H1 (cell line): ENCODE measurements around the gene SRRM2. TPM values are rescaled to one million over a fixed set of nuclear protein-coding genes. Genes with fewer than 3 reads are reported as not detected.

Experiments used
- polyA plus RNA-seq, 7 experiments: library from polyadenylated mRNA; depleted of rRNA in 3 of 7; stranded (reverse) in 5 of 7; unstranded in 2 of 7; fragments of >200 nt in 5 of 7; fragments of 200-250 nt in 2 of 7; gene quantifications; 1 replicate in 5 of 7; 2 replicates in 1 of 7; 4 replicates in 1 of 7; pipeline versions ENCODE4 v1.2.1 to v1.2.3, GENCODE V29; 2011 to 2013; ENCODE audit warnings: missing spikeins in 2 of 7, mixed read lengths in 2 of 7
- total RNA-seq: library from RNA; stranded (reverse); fragmentation: NEBNext Ultra II Directional; extraction: Animal tissue kit (Norgen Biotek cat#: 25700); gene quantifications from 2 replicates; pipeline ENCODE4 v1.2.1, GENCODE V29; 2021
- TF ChIP-seq, protein P1 (sequence below): fragments of 300-600 bp; sonication (generic); IDR thresholded peaks from 2 replicates; pipeline ENCODE4 v1.7.1; 2012; ENCODE audit warnings: low read length, moderate library complexity, mild to moderate bottlenecking, inconsistent platforms; ENCODE audit not compliant: insufficient replicate concordance

Gene SRRM2
- total and polyA plus RNA-seq, 2 of the 8 experiments (the other 6 are each of a cell fraction or from before 2014, with no cell fraction given) = 300 to 579 TPM

DNA sequence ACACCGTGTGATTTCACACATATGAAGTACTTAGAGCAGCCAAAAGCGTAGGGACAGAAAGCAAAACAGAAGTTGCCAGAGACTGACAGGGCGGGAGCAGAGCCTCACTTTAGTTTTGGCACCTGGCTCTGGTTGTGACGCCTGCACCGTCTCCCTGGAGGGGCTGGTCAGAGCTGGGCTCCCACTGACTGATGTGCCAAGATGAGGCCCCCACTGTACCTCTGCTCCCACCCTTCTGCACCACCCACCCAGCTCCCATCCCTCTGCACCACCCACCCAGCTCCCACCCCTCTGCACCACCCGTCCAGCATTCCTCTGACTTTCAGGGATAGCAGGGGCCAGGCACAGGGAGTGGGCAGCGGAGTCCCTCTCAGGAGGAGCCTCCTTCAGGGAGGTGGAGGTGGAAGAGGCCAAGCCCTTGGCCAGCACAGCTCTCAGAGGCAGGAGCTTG is 61.4 kb downstream of the SRRM2 start (continued):
- TF ChIP-seq, protein P1, sequence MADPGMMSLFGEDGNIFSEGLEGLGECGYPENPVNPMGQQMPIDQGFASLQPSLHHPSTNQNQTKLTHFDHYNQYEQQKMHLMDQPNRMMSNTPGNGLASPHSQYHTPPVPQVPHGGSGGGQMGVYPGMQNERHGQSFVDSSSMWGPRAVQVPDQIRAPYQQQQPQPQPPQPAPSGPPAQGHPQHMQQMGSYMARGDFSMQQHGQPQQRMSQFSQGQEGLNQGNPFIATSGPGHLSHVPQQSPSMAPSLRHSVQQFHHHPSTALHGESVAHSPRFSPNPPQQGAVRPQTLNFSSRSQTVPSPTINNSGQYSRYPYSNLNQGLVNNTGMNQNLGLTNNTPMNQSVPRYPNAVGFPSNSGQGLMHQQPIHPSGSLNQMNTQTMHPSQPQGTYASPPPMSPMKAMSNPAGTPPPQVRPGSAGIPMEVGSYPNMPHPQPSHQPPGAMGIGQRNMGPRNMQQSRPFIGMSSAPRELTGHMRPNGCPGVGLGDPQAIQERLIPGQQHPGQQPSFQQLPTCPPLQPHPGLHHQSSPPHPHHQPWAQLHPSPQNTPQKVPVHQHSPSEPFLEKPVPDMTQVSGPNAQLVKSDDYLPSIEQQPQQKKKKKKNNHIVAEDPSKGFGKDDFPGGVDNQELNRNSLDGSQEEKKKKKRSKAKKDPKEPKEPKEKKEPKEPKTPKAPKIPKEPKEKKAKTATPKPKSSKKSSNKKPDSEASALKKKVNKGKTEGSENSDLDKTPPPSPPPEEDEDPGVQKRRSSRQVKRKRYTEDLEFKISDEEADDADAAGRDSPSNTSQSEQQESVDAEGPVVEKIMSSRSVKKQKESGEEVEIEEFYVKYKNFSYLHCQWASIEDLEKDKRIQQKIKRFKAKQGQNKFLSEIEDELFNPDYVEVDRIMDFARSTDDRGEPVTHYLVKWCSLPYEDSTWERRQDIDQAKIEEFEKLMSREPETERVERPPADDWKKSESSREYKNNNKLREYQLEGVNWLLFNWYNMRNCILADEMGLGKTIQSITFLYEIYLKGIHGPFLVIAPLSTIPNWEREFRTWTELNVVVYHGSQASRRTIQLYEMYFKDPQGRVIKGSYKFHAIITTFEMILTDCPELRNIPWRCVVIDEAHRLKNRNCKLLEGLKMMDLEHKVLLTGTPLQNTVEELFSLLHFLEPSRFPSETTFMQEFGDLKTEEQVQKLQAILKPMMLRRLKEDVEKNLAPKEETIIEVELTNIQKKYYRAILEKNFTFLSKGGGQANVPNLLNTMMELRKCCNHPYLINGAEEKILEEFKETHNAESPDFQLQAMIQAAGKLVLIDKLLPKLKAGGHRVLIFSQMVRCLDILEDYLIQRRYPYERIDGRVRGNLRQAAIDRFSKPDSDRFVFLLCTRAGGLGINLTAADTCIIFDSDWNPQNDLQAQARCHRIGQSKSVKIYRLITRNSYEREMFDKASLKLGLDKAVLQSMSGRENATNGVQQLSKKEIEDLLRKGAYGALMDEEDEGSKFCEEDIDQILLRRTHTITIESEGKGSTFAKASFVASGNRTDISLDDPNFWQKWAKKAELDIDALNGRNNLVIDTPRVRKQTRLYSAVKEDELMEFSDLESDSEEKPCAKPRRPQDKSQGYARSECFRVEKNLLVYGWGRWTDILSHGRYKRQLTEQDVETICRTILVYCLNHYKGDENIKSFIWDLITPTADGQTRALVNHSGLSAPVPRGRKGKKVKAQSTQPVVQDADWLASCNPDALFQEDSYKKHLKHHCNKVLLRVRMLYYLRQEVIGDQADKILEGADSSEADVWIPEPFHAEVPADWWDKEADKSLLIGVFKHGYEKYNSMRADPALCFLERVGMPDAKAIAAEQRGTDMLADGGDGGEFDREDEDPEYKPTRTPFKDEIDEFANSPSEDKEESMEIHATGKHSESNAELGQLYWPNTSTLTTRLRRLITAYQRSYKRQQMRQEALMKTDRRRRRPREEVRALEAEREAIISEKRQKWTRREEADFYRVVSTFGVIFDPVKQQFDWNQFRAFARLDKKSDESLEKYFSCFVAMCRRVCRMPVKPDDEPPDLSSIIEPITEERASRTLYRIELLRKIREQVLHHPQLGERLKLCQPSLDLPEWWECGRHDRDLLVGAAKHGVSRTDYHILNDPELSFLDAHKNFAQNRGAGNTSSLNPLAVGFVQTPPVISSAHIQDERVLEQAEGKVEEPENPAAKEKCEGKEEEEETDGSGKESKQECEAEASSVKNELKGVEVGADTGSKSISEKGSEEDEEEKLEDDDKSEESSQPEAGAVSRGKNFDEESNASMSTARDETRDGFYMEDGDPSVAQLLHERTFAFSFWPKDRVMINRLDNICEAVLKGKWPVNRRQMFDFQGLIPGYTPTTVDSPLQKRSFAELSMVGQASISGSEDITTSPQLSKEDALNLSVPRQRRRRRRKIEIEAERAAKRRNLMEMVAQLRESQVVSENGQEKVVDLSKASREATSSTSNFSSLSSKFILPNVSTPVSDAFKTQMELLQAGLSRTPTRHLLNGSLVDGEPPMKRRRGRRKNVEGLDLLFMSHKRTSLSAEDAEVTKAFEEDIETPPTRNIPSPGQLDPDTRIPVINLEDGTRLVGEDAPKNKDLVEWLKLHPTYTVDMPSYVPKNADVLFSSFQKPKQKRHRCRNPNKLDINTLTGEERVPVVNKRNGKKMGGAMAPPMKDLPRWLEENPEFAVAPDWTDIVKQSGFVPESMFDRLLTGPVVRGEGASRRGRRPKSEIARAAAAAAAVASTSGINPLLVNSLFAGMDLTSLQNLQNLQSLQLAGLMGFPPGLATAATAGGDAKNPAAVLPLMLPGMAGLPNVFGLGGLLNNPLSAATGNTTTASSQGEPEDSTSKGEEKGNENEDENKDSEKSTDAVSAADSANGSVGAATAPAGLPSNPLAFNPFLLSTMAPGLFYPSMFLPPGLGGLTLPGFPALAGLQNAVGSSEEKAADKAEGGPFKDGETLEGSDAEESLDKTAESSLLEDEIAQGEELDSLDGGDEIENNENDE = no peak
